GM23338 (cell line): ENCODE data around the gene CCDC68. TPM values are rescaled to one million over a fixed set of nuclear protein-coding genes. Genes with fewer than 3 reads are reported as not detected.

Source experiments
- ATAC-seq: fragments of 200-7000 bp; cut with Tn5 transposase; 3 replicates; pipeline ENCODE4 v1.9.1; 2020
- DNase-seq: peaks from one replicate; pipeline ENCODE4 v3.0.0-alpha.2; 2015; ENCODE audit warnings: low spot score
- H2AFZ ChIP-seq: fragments of 200-600 bp; sonication (generic); 2 replicates; pipeline ENCODE4 v1.8.0; 2016; ENCODE audit warnings: antibody characterized with exemption, mild to moderate bottlenecking, moderate library complexity
- H3F3A ChIP-seq: fragments of 200-600 bp; sonication (generic); replicated peaks from 2 replicates; pipeline ENCODE4 v1.8.0; 2017; ENCODE audit warnings: antibody characterized with exemption, mixed run types, low read depth
- H3K27ac ChIP-seq: fragments of 200-600 bp; sonication (generic); 2 replicates; pipeline ENCODE4 v1.6.1; 2016; ENCODE audit warnings: low read depth
- H3K27me3 ChIP-seq: fragments of 200-600 bp; sonication (generic); 2 replicates; pipeline ENCODE4 v1.8.0; 2016; ENCODE audit warnings: mild to moderate bottlenecking, mixed run types, moderate library complexity; ENCODE audit not compliant: insufficient read depth
- H3K36me3 ChIP-seq: fragments of 200-600 bp; sonication (generic); 2 replicates; pipeline ENCODE4 v1.8.0; 2016; ENCODE audit warnings: mild to moderate bottlenecking; ENCODE audit not compliant: insufficient read depth
- H3K4me1 ChIP-seq: fragments of 200-600 bp; sonication (generic); 2 replicates; pipeline ENCODE4 v1.8.0; 2016; ENCODE audit warnings: mild to moderate bottlenecking, moderate library complexity; ENCODE audit not compliant: insufficient read depth
- H3K4me2 ChIP-seq: fragments of 200-600 bp; sonication (generic); 2 replicates; pipeline ENCODE4 v1.7.1; 2017; ENCODE audit warnings: mixed run types
- H3K4me3 ChIP-seq: fragments of 200-600 bp; sonication (generic); 2 replicates; pipeline ENCODE4 v1.6.1; 2016; ENCODE audit warnings: mixed run types
- H3K79me2 ChIP-seq: fragments of 200-600 bp; sonication (generic); replicated peaks from 2 replicates; pipeline ENCODE4 v1.8.0; 2017; ENCODE audit warnings: mild to moderate bottlenecking; ENCODE audit not compliant: insufficient read depth
- H3K9me2 ChIP-seq: fragments of 200-600 bp; sonication (generic); 2 replicates; pipeline ENCODE4 v1.8.0; 2017; ENCODE audit not compliant: insufficient read depth
- H4K20me1 ChIP-seq: fragments of 200-600 bp; sonication (generic); replicated peaks from 2 replicates; pipeline ENCODE4 v1.8.0; 2017; ENCODE audit warnings: mild to moderate bottlenecking; ENCODE audit not compliant: insufficient read depth
- H3K27ac Mint-ChIP-seq: 2 replicates; pipeline ENCODE4 v1.8.0; 2020; ENCODE audit warnings: inconsistent platforms, mild to moderate bottlenecking, moderate library complexity, mixed read lengths
- H3K27me3 Mint-ChIP-seq: 3 replicates; pipeline ENCODE4 v1.8.0; 2022; ENCODE audit warnings: low read depth, mild to moderate bottlenecking, moderate library complexity, mixed read lengths, inconsistent platforms; ENCODE audit not compliant: insufficient read depth, poor library complexity
- H3K36me3 Mint-ChIP-seq: 3 replicates; pipeline ENCODE4 v1.8.0; 2021; ENCODE audit warnings: low read depth, mild to moderate bottlenecking, inconsistent platforms, moderate library complexity, mixed read lengths
- H3K4me1 Mint-ChIP-seq: 3 replicates; pipeline ENCODE4 v1.8.0; 2020; ENCODE audit warnings: mild to moderate bottlenecking, inconsistent platforms, mixed read lengths
- H3K4me3 Mint-ChIP-seq: 3 replicates; pipeline ENCODE4 v1.8.0; 2021; ENCODE audit warnings: moderate library complexity, mild to moderate bottlenecking, inconsistent platforms, mixed read lengths
- H3K9me3 Mint-ChIP-seq: 3 replicates; pipeline ENCODE4 v1.8.0; 2020; ENCODE audit warnings: moderate library complexity, mild to moderate bottlenecking, inconsistent platforms, mixed read lengths
- CREB1 ChIP-seq: fragments of 250-450 bp; sonication (Bioruptor Pico); IDR thresholded peaks from 2 replicates; pipeline ENCODE4 v1.5.0; 2020; ENCODE audit warnings: low read depth, mild to moderate bottlenecking, moderate library complexity
- CTCF ChIP-seq, 2 experiments: fragments of 200-600 bp in 1 of 2; sonication (generic) in 1 of 2; conservative IDR thresholded peaks; 2 replicates each; pipeline versions ENCODE4 v1.5.1 to v1.6.1; 2016 to 2017; ENCODE audit warnings: antibody characterized with exemption in 2 of 2, low read depth in 2 of 2, mild to moderate bottlenecking in 2 of 2, moderate library complexity in 1 of 2
- ETS1 ChIP-seq: IDR thresholded peaks from 2 replicates; pipeline ENCODE4 v1.6.1; 2016; ENCODE audit warnings: antibody characterized with exemption
- EZH2 ChIP-seq: fragments of 200-600 bp; sonication (generic); IDR thresholded peaks from one replicate; pipeline ENCODE4 v1.8.0; 2017; ENCODE audit warnings: antibody characterized with exemption, mild to moderate bottlenecking, low read depth; ENCODE audit not compliant: unreplicated experiment
- JUNB ChIP-seq: IDR thresholded peaks from one replicate; pipeline ENCODE4 v1.6.1; 2016; ENCODE audit warnings: antibody characterized with exemption; ENCODE audit not compliant: unreplicated experiment
- REST ChIP-seq: IDR thresholded peaks from one replicate; pipeline ENCODE4 v1.6.1; 2018; ENCODE audit warnings: antibody characterized with exemption; ENCODE audit not compliant: unreplicated experiment
- polyA plus RNA-seq: library from polyadenylated mRNA; unstranded; fragments of >200 nt; fragmentation: Nextera tagmentation; extraction: Ambion mirVana; gene quantifications from 2 replicates; pipeline ENCODE4 v1.2.1, GENCODE V29; 2016
- total RNA-seq: library from RNA; depleted of rRNA; stranded (reverse); fragments of >200 nt; shearing (Covaris generic); gene quantifications from 2 replicates; pipeline ENCODE4 v1.2.3, GENCODE V29; 2014
- TF ChIP-seq, protein P1 (sequence below): fragments of 250-450 bp; sonication (Bioruptor Pico); IDR thresholded peaks from 2 replicates; pipeline ENCODE4 v1.5.0; 2020; ENCODE audit warnings: mild to moderate bottlenecking, moderate library complexity

The CCDC68 gene
- total and polyA plus RNA-seq, 2 experiments from 2014 or later: 1.6 to 3.7 TPM

DNA sequence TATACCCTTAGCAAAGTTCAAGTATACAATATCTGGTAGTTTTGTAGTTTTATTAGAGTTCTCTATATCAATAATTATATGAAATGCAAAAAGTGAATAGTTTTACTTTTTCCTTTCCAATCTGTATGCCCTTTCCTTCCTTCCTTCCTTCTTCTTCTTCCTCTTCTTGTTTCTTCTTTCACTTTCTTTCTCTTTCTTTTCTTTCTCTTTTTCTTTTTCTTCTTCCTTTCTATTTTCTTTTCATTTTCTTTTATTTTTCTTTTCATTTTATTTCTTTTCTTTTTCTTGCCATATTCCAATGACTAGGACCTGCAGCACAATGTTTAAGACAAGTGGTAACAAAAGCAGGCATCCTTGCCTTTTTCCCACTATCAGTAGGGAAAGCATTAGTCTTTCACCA lies 59.8 kb downstream of the CCDC68 start:
- Mint-ChIP-seq H3K9me3 (no peaks in the 10 kb centered on the region), H3K27me3 (no peaks in the 10 kb centered on the region), H3K4me3 (no peak overlapping the region), H3K36me3 (no peaks in the 10 kb centered on the region), H3K27ac (no peak overlapping the region), H3K4me1 (peaks cover 6% of the 10 kb centered on the region; the same call in 2 of the 3 replicates)
- Histone ChIP-seq H3K4me2 (no peak overlapping the region), H3K27me3 (no peaks in the 10 kb centered on the region), H3K9me2 (no peaks in the 10 kb centered on the region), H4K20me1 (no peaks in the 10 kb centered on the region), H3K4me1 (no peaks in the 10 kb centered on the region), H2AFZ (no peak overlapping the region), H3K79me2 (no peaks in the 10 kb centered on the region), H3K4me3 (no peak overlapping the region), H3K36me3 (no peaks in the 10 kb centered on the region), H3F3A (no peaks in the 10 kb centered on the region), H3K27ac (no peak overlapping the region)
- ATAC-seq (no peak), DNase-seq (no peak)
- TF ChIP-seq CTCF (conservative IDR thresholded peaks at IDR 0.05; ENCODE audit: low read depth in 2 of 2): no peak
- TF ChIP-seq CREB1 (CRISPR knock-in tag): no peak
- no peak for TF ChIP-seq REST
- TF ChIP-seq JUNB: no peak
- TF ChIP-seq, protein P1, sequence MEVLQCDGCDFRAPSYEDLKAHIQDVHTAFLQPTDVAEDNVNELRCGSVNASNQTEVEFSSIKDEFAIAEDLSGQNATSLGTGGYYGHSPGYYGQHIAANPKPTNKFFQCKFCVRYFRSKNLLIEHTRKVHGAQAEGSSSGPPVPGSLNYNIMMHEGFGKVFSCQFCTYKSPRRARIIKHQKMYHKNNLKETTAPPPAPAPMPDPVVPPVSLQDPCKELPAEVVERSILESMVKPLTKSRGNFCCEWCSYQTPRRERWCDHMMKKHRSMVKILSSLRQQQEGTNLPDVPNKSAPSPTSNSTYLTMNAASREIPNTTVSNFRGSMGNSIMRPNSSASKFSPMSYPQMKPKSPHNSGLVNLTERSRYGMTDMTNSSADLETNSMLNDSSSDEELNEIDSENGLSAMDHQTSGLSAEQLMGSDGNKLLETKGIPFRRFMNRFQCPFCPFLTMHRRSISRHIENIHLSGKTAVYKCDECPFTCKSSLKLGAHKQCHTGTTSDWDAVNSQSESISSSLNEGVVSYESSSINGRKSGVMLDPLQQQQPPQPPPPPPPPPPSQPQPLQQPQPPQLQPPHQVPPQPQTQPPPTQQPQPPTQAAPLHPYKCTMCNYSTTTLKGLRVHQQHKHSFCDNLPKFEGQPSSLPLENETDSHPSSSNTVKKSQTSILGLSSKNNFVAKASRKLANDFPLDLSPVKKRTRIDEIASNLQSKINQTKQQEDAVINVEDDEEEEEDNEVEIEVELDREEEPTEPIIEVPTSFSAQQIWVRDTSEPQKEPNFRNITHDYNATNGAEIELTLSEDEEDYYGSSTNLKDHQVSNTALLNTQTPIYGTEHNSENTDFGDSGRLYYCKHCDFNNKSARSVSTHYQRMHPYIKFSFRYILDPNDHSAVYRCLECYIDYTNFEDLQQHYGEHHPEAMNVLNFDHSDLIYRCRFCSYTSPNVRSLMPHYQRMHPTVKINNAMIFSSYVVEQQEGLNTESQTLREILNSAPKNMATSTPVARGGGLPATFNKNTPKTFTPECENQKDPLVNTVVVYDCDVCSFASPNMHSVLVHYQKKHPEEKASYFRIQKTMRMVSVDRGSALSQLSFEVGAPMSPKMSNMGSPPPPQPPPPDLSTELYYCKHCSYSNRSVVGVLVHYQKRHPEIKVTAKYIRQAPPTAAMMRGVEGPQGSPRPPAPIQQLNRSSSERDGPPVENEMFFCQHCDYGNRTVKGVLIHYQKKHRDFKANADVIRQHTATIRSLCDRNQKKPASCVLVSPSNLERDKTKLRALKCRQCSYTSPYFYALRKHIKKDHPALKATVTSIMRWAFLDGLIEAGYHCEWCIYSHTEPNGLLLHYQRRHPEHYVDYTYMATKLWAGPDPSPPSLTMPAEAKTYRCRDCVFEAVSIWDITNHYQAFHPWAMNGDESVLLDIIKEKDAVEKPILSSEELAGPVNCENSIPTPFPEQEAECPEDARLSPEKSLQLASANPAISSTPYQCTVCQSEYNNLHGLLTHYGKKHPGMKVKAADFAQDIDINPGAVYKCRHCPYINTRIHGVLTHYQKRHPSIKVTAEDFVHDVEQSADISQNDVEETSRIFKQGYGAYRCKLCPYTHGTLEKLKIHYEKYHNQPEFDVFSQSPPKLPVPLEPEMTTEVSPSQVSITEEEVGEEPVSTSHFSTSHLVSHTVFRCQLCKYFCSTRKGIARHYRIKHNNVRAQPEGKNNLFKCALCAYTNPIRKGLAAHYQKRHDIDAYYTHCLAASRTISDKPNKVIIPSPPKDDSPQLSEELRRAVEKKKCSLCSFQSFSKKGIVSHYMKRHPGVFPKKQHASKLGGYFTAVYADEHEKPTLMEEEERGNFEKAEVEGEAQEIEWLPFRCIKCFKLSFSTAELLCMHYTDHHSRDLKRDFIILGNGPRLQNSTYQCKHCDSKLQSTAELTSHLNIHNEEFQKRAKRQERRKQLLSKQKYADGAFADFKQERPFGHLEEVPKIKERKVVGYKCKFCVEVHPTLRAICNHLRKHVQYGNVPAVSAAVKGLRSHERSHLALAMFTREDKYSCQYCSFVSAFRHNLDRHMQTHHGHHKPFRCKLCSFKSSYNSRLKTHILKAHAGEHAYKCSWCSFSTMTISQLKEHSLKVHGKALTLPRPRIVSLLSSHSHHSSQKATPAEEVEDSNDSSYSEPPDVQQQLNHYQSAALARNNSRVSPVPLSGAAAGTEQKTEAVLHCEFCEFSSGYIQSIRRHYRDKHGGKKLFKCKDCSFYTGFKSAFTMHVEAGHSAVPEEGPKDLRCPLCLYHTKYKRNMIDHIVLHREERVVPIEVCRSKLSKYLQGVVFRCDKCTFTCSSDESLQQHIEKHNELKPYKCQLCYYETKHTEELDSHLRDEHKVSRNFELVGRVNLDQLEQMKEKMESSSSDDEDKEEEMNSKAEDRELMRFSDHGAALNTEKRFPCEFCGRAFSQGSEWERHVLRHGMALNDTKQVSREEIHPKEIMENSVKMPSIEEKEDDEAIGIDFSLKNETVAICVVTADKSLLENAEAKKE: no peak
- no peak for TF ChIP-seq EZH2
- TF ChIP-seq ETS1: no peak
